Activated CD4-positive, alpha-beta memory T cell treated with anti-CD3 and anti-CD28 coated beads, Interleukin-2, amount 10 ng/mL, durations not matched to agents 7 days and 5 days (primary cell): ENCODE measurements around the gene MYCBPAP. TPM values are rescaled to one million over a fixed set of nuclear protein-coding genes. Genes with fewer than 3 reads are reported as not detected.

Experiments
- CTCF ChIA-PET: fragments of 350-600 bp; sonication (Branson Sonifier 250); formaldehyde crosslinking; loops from one replicate; lab custom pipeline; 2021; ENCODE audit warnings: antibody characterized with exemption, inconsistent platforms; lab: Charles Lee
- POLR2A ChIA-PET: fragments of 350-600 bp; sonication (Branson Sonifier 250); formaldehyde crosslinking; loops from one replicate; lab custom pipeline; 2021; ENCODE audit warnings: antibody characterized with exemption; lab: Charles Lee
- DNase-seq: peaks from one replicate; pipeline ENCODE4 v3.0.0-alpha.2; 2020
- H3K27ac Mint-ChIP-seq: one replicate; pipeline ENCODE4 v1.8.0; 2021; ENCODE audit warnings: mild to moderate bottlenecking, mixed read lengths
- H3K27me3 Mint-ChIP-seq: one replicate; pipeline ENCODE4 v1.8.0; 2021; ENCODE audit warnings: mixed read lengths
- H3K36me3 Mint-ChIP-seq: one replicate; pipeline ENCODE4 v1.8.0; 2021; ENCODE audit warnings: low read depth, mixed read lengths
- H3K4me1 Mint-ChIP-seq: one replicate; pipeline ENCODE4 v1.8.0; 2021; ENCODE audit warnings: mixed read lengths
- H3K4me3 Mint-ChIP-seq: one replicate; pipeline ENCODE4 v1.8.0; 2021; ENCODE audit warnings: mild to moderate bottlenecking, mixed read lengths
- H3K9me3 Mint-ChIP-seq: one replicate; pipeline ENCODE4 v1.8.0; 2021; ENCODE audit warnings: mixed read lengths
- total RNA-seq, 2 experiments: library from RNA; stranded (reverse); gene quantifications; one replicate each; pipeline ENCODE4 v1.2.3, GENCODE V29; 2021

Gene MYCBPAP
- total RNA-seq, 2 experiments from 2014 or later: 13.4 to 15.2 TPM

DNA sequence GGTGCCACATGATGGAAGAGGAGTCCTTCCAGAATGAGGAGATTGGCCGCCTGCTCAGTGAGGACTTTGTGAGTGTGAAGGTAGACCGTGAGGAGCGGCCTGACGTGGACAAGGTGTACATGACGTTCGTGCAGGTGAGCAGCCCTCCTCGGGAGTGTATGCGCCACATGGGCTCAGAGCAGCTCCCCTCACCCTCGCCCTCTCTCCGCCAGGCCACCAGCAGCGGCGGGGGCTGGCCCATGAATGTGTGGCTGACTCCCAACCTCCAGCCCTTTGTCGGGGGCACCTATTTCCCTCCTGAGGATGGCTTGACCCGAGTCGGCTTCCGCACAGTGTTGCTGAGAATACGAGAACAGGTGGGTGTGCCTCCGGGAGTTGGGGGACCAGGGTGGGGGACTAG is 40.6 kb downstream of the MYCBPAP start:
- POLR2A ChIA-PET: no interaction called here
- peaks cover 14% of the 10 kb centered on the region for H3K4me1 Mint-ChIP-seq
- H3K27me3 Mint-ChIP-seq: peaks cover 19% of the 10 kb centered on the region
- no peaks in the 10 kb centered on the region for H3K9me3 Mint-ChIP-seq
- DNase-seq: no peak
- no peak overlapping the region for H3K4me3 Mint-ChIP-seq
- CTCF ChIA-PET: interaction anchor here (1.5 kb wide), 1 partner anchor 151 kb away, joined by 3 read pairs; the partner anchor contains the start of gene LRRC59
- no peak overlapping the region for H3K27ac Mint-ChIP-seq
- no peaks in the 10 kb centered on the region for H3K36me3 Mint-ChIP-seq

DNA sequence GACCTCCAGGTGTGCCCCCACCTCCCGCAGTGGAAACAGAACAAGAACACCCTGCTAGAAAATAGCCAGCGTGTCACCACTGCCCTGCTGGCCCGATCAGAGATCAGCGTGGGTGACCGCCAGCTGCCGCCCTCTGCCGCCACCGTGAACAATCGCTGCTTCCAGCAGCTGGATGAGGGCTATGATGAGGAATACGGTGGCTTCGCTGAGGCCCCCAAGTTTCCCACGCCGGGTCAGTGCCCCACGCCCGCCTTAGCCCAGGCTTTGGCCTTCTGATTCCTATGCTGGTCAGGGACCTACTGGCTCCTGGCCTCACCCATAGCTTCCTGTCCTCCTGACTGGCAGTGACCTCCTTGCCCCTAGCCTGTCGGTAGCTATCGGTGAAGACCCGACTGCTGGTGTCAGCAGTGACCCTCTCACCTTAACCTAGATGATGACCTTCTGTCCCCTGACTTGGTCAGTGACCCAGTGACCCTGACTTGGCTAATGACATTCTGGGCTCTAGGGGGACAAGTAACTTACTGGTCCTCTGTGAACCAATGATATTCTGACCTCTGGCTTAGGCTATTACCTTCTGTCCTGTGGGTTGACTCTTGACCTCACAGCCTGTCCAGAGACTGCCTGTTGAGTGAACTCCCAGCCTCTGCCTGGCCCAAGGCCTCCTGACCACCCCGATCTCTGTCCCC is 41.2 kb downstream of the MYCBPAP start:
- no peak for DNase-seq
- Mint-ChIP-seq H3K27ac (no peak overlapping the region), H3K36me3 (no peaks in the 10 kb centered on the region), H3K4me3 (no peak overlapping the region), H3K27me3 (peaks cover 14% of the 10 kb centered on the region), H3K4me1 (peaks cover 12% of the 10 kb centered on the region), H3K9me3 (no peaks in the 10 kb centered on the region)
- ChIA-PET CTCF (interaction anchor here (1.5 kb wide), 1 partner anchor 152 kb away, joined by 3 read pairs; the partner anchor contains the start of gene LRRC59), POLR2A (no interaction called here)

- no peak for DNase-seq
- H3K9me3 Mint-ChIP-seq: no peaks in the 10 kb centered on the region
- CTCF ChIA-PET: interaction anchor here (1.5 kb wide), 1 partner anchor 153 kb away, joined by 3 read pairs; the partner anchor contains the start of gene LRRC59
- H3K36me3 Mint-ChIP-seq: no peaks in the 10 kb centered on the region
- POLR2A ChIA-PET: no interaction called here
- peaks cover 10% of the 10 kb centered on the region for H3K4me1 Mint-ChIP-seq
- no peak overlapping the region for H3K27ac Mint-ChIP-seq
- H3K4me3 Mint-ChIP-seq: no peak overlapping the region
- peaks cover 10% of the 10 kb centered on the region for H3K27me3 Mint-ChIP-seq
These were observed 41.7 kb downstream of the MYCBPAP start for GRCh38 chr17:50549969-50550368.

DNA sequence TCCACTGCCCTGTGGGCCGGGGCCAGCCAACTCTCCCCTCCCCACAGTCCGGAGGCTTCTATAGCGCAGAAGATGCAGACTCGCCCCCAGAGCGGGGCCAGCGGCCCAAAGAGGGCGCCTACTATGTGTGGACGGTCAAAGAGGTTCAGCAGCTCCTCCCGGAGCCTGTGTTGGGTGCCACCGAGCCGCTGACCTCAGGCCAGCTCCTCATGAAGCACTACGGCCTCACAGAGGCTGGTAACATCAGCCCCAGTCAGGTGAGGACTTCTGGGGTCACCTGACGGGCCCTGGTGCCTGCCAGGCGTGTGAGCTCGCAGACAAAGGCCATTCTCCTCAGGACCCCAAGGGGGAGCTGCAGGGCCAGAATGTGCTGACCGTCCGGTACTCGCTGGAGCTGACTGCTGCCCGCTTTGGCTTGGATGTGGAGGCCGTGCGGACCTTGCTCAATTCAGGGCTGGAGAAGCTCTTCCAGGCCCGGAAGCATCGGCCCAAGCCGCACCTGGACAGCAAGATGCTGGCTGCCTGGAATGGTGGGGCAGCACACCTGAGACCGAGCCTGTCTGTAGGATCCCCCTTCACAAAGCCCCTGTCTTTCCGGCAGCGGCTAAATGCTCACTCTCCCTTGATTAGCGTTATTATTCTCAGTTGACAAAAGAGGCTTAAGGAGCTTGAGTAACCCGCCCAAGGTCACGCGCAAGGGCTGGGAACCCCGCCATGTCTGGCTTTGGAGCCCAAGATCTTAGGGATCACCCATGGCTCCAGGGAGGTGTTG is 42.6 kb downstream of the MYCBPAP start:
- POLR2A ChIA-PET: interaction anchor here (1.3 kb wide), 1 partner anchor 9 kb away, joined by 5 read pairs; the partner anchor contains the start of gene CACNA1G

DNA sequence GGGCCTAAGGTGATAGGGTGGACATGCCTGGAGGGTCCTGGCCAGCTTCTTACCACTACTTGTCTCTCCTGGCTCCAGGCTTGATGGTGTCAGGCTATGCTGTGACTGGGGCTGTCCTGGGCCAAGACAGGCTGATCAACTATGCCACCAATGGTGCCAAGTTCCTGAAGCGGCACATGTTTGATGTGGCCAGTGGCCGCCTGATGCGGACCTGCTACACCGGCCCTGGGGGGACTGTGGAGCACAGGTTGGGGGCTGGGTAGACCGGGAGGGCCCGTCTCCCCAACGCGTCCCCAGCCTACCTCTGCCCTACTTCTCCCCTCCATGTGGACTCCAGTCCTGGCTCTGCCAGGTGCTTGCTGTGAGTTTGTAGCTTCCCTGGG is 43.2 kb downstream of the MYCBPAP start:
- POLR2A ChIA-PET: interaction anchor here (1.3 kb wide), 1 partner anchor 8 kb away, joined by 5 read pairs; the partner anchor contains the start of gene CACNA1G
- Mint-ChIP-seq H3K4me1 (peaks cover 7% of the 10 kb centered on the region), H3K36me3 (no peaks in the 10 kb centered on the region), H3K27ac (no peak overlapping the region), H3K27me3 (peaks cover 4% of the 10 kb centered on the region), H3K4me3 (no peak overlapping the region), H3K9me3 (no peaks in the 10 kb centered on the region)
- no peak for DNase-seq
- CTCF ChIA-PET: no interaction called here

More for the DNA sequence above, 42.6 kb downstream of the MYCBPAP start:
- peaks cover 9% of the 10 kb centered on the region for H3K4me1 Mint-ChIP-seq
- H3K4me3 Mint-ChIP-seq: no peak overlapping the region
- DNase-seq: no peak
- no peaks in the 10 kb centered on the region for H3K9me3 Mint-ChIP-seq
- H3K27ac Mint-ChIP-seq: no peak overlapping the region
- CTCF ChIA-PET: no interaction called here
- peaks cover 5% of the 10 kb centered on the region for H3K27me3 Mint-ChIP-seq
- H3K36me3 Mint-ChIP-seq: no peaks in the 10 kb centered on the region

GRCh38 chr17:50551884-50552283 is 43.6 kb downstream of the MYCBPAP start:
- Mint-ChIP-seq H3K27ac (no peak overlapping the region), H3K4me3 (no peak overlapping the region), H3K27me3 (peaks cover 8% of the 10 kb centered on the region), H3K4me1 (peaks cover 4% of the 10 kb centered on the region), H3K9me3 (no peaks in the 10 kb centered on the region), H3K36me3 (no peaks in the 10 kb centered on the region)
- ChIA-PET POLR2A (interaction anchor here (1.3 kb wide), 1 partner anchor 8 kb away, joined by 5 read pairs; the partner anchor contains the start of gene CACNA1G), CTCF (interaction anchor here (1.1 kb wide), 1 partner anchor 9 kb away, joined by 4 read pairs; the partner anchor contains the start of gene CACNA1G)
- no peak for DNase-seq

DNA sequence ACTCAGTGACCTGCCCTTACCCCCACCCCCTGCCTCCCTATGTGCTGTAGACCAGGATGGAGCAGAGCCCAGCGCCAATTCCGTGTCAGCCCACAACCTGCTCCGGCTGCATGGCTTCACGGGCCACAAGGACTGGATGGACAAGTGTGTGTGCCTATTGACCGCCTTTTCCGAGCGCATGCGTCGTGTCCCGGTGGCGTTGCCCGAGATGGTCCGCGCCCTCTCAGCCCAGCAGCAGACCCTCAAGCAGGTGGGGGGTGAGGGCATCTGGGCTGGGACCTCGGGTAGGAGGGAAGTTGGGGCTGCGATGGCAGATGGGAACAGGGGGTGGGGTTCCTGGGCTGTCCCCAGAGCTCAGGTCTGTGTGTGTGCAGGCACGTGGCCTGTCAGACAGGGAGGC is 46.0 kb downstream of the MYCBPAP start:
- DNase-seq: no peak
- H3K4me1 Mint-ChIP-seq: peaks cover 2% of the 10 kb centered on the region
- H3K4me3 Mint-ChIP-seq: no peak overlapping the region
- no peaks in the 10 kb centered on the region for H3K9me3 Mint-ChIP-seq
- peaks cover 29% of the 10 kb centered on the region for H3K27me3 Mint-ChIP-seq
- CTCF ChIA-PET: no interaction called here
- POLR2A ChIA-PET: no interaction called here
- no peak overlapping the region for H3K27ac Mint-ChIP-seq
- H3K36me3 Mint-ChIP-seq: no peaks in the 10 kb centered on the region

DNA sequence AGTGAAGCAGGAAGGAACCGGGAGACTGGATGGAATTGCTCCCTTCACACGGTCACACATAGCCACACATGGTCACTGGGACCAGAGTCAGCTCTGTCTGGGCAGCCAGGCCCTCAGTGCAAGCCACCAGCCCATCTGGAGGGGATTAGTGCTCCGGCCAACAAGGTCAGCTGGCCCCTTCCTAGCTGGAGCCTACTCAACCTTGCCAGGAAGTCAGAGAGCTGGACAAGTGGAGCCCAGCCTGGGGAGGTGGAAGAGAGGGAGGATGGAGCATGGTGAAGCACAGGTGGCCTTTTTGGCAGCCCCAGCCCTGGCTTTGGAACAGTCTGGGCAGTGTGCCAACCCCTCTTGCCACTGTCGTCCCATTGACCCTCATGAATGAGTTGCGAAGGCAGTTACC is 48.6 kb downstream of the MYCBPAP start:
- H3K27me3 Mint-ChIP-seq: peaks cover 41% of the 10 kb centered on the region
- peaks cover 12% of the 10 kb centered on the region for H3K4me1 Mint-ChIP-seq
- ChIA-PET POLR2A (no interaction called here), CTCF (no interaction called here)
- no peak overlapping the region for H3K4me3 Mint-ChIP-seq
- no peaks in the 10 kb centered on the region for H3K9me3 Mint-ChIP-seq
- no peak for DNase-seq
- no peak overlapping the region for H3K27ac Mint-ChIP-seq
- no peaks in the 10 kb centered on the region for H3K36me3 Mint-ChIP-seq

GRCh38 chr17:50557630-50558029 is 49.4 kb downstream of the MYCBPAP start:
- Mint-ChIP-seq H3K9me3 (no peaks in the 10 kb centered on the region), H3K27ac (no peak overlapping the region), H3K4me3 (no peak overlapping the region), H3K36me3 (no peaks in the 10 kb centered on the region), H3K4me1 (peaks cover 16% of the 10 kb centered on the region), H3K27me3 (peaks cover 48% of the 10 kb centered on the region)
- POLR2A ChIA-PET: no interaction called here
- CTCF ChIA-PET: no interaction called here
- DNase-seq: no peak

DNA sequence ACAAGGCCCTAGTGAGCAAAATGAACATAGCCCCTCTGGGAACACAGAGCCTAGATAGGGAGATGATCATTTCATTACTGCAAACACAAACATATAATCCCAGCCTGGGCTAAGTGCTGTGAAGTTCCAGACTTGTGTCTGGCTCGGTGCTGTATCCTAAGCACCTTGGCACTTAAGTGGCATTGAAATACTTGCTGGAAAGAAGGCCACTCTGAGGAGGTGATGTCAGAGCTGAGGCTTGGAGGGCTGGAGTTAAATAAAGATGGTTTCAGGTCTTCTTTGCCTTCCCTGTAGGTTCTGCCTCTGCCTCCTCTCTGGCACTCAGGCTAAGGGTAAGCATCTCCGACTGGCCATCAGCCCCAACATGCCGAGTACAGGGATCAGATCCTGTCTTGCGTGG is 49.9 kb downstream of the MYCBPAP start:
- no peak overlapping the region for H3K4me3 Mint-ChIP-seq
- H3K9me3 Mint-ChIP-seq: no peaks in the 10 kb centered on the region
- CTCF ChIA-PET: no interaction called here

DNA sequence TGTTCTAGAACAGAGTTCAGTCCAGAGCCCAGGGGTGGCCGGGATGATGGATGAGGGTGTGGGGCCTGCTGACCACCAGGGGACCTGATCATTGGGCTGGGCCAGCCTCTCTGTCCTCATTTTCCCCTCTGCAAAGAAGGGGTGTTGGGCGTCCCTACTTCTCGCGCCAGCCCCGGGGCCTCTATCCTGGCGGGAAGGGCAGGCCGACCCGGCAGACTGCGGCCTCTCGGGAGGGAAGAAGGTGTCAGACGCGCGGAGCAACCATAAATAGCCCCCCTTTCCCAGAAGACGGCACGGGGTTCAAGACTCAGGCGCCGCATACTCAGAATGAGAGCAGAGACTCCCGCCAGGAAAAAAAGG is 50.3 kb downstream of the MYCBPAP start:
- no peak for DNase-seq
- POLR2A ChIA-PET: no interaction called here
- H3K4me3 Mint-ChIP-seq: no peak overlapping the region
- no peaks in the 10 kb centered on the region for H3K36me3 Mint-ChIP-seq
- H3K27ac Mint-ChIP-seq: no peak overlapping the region
- no peaks in the 10 kb centered on the region for H3K9me3 Mint-ChIP-seq
- H3K27me3 Mint-ChIP-seq: peaks cover 55% of the 10 kb centered on the region
- CTCF ChIA-PET: interaction anchor here (1.4 kb wide), 1 partner anchor 57 kb away, joined by 4 read pairs; no protein-coding TSS in a partner anchor
- H3K4me1 Mint-ChIP-seq: peaks cover 16% of the 10 kb centered on the region

More for the DNA sequence above, 49.9 kb downstream of the MYCBPAP start:
- peaks cover 16% of the 10 kb centered on the region for H3K4me1 Mint-ChIP-seq
- no peak overlapping the region for H3K27ac Mint-ChIP-seq
- POLR2A ChIA-PET: no interaction called here
- H3K36me3 Mint-ChIP-seq: no peaks in the 10 kb centered on the region
- no peak for DNase-seq
- peaks cover 50% of the 10 kb centered on the region for H3K27me3 Mint-ChIP-seq

DNA sequence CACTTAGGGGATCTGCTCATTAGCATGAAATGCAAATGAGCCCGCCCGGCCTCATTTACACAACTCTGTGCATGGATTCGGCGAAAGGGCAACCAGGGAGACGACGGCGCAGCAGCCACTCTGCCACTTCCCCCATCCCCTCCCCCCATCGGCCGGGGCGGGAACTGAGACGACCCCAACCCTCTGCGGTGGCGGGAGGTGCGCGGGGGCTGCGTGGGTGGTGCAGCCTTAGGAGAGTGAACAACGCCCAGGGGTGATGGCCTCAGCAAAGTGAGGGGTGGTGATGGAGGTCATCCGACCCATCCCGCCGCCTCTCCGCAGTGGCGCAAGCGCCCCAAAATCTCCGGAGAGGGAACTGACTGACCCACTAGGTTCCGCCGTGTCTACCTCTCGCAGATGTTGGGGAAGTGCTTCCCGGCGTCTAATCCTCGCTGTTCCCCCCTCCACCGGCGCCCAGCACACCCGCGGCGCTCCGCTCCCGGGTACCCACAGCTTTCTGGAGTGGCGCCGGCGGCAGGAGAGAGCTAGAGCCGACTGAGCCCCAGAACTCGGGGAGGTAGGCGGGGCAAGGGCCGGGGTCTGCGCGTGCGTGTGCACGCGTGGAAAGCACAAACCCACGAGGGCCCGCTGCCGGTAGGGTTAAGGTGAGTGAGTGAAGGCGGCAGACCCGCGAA is 50.8 kb downstream of the MYCBPAP start:
- no peaks in the 10 kb centered on the region for H3K9me3 Mint-ChIP-seq

More for the DNA sequence above, 50.8 kb downstream of the MYCBPAP start:
- POLR2A ChIA-PET: interaction anchor here (0.9 to 1.7 kb wide), 3 partner anchors 8 to 160 kb away, joined by 3 to 5 read pairs (median 3); partner anchors contain the start of gene LUC7L3
- Mint-ChIP-seq H3K36me3 (no peaks in the 10 kb centered on the region), H3K4me1 (peaks cover 16% of the 10 kb centered on the region), H3K27ac (no peak overlapping the region), H3K4me3 (no peak overlapping the region), H3K27me3 (peaks cover 58% of the 10 kb centered on the region)
- CTCF ChIA-PET: interaction anchor here (1.4 to 2.0 kb wide), 4 partner anchors 58 to 138 kb away, joined by 4 to 6 read pairs (median 6); no protein-coding TSS in a partner anchor
- no peak for DNase-seq
